22Rv1 (cell line): ENCODE results near the gene CFAP65.

Experiments used
- CTCF ChIP-seq: fragments of 450-650 bp; IDR thresholded peaks from 2 replicates; pipeline ENCODE4 v1.5.1; 2017; ENCODE audit warnings: mild to moderate bottlenecking
- ZFX ChIP-seq: fragments of 450-650 bp; IDR thresholded peaks from 2 replicates; pipeline ENCODE4 v1.6.1; 2017; ENCODE audit warnings: antibody characterized with exemption, borderline replicate concordance

- no peak for TF ChIP-seq CTCF
- TF ChIP-seq ZFX, result no peak
These were observed 18.7 kb downstream of the CFAP65 start for GRCh38 chr2:219022616-219023015.
